GM18907 (cell line): ENCODE measurements around the gene ITIH3.

ENCODE experiments used
- ATAC-seq: cut with Tn5 transposase; IDR thresholded peaks from one replicate; pipeline ENCODE4 v1.9.1; 2021; ENCODE audit warnings: mild to moderate bottlenecking, moderate library complexity; ENCODE audit not compliant: unreplicated experiment

The ITIH3 gene

GRCh38 chr3:52842424-52842823 is 47.8 kb downstream of the ITIH3 start:
- ATAC-seq, result no peak

GRCh38 chr3:52843108-52843865 is 48.7 kb downstream of the ITIH3 start:
- ATAC-seq, result no peak

GRCh38 chr3:52843881-52844280 is 49.3 kb downstream of the ITIH3 start:
- no peak for ATAC-seq

GRCh38 chr3:52844290-52844975 is 49.8 kb downstream of the ITIH3 start:
- ATAC-seq, result no peak

GRCh38 chr3:52845157-52845556 is 50.6 kb downstream of the ITIH3 start:
- no peak for ATAC-seq

GRCh38 chr3:52845691-52846431 is 51.3 kb downstream of the ITIH3 start:
- no peak for ATAC-seq

- ATAC-seq, result no peak
Measured at GRCh38 chr3:52846432-52846965, 51.9 kb downstream of the ITIH3 start.

GRCh38 chr3:52847241-52847640 is 52.6 kb downstream of the ITIH3 start:
- ATAC-seq, result no peak

- no peak for ATAC-seq
Measured at GRCh38 chr3:52847726-52848125, 53.1 kb downstream of the ITIH3 start.

GRCh38 chr3:52848617-52849016 is 54.0 kb downstream of the ITIH3 start:
- ATAC-seq, result no peak

GRCh38 chr3:52849656-52850055 is 55.1 kb downstream of the ITIH3 start:
- no peak for ATAC-seq

GRCh38 chr3:52851348-52851747 is 56.8 kb downstream of the ITIH3 start:
- no peak for ATAC-seq

- ATAC-seq, result no peak
Measured at GRCh38 chr3:52852419-52852818, 57.8 kb downstream of the ITIH3 start.

- ATAC-seq, result no peak
Measured at GRCh38 chr3:52854013-52854412, 59.4 kb downstream of the ITIH3 start.

- peak; percentile 56 for ATAC-seq
Measured at GRCh38 chr3:52856666-52857065, 62.1 kb downstream of the ITIH3 start.

GRCh38 chr3:52857133-52857532 is 62.5 kb downstream of the ITIH3 start:
- ATAC-seq, result no peak

- no peak for ATAC-seq
Measured at GRCh38 chr3:52857864-52858263, 63.3 kb downstream of the ITIH3 start.
